HG03196 (cell line): Measurements from ENCODE around the gene CTNND2.

Source experiments
- ATAC-seq: cut with Tn5 transposase; IDR thresholded peaks from one replicate; pipeline ENCODE4 v1.9.1; 2021; ENCODE audit not compliant: unreplicated experiment

CTNND2 gene

GRCh38 chr5:11527652-11528349, 376.4 kb downstream of the CTNND2 start:
- ATAC-seq = no peak

GRCh38 chr5:11525020-11525419, 379.2 kb downstream of the CTNND2 start:
- ATAC-seq = no peak

- ATAC-seq = no peak
Measured at GRCh38 chr5:11524188-11524587, 380.1 kb downstream of the CTNND2 start.

- ATAC-seq = no peak
Measured at GRCh38 chr5:11522796-11523195, 381.4 kb downstream of the CTNND2 start.

GRCh38 chr5:11520241-11520930, 383.9 kb downstream of the CTNND2 start:
- no peak for ATAC-seq

- ATAC-seq = no peak
Measured at GRCh38 chr5:11519236-11519635, 385.0 kb downstream of the CTNND2 start.

- no peak for ATAC-seq
Measured at GRCh38 chr5:11518676-11519075, 385.6 kb downstream of the CTNND2 start.

GRCh38 chr5:11514705-11515432, 389.4 kb downstream of the CTNND2 start:
- ATAC-seq = no peak

- no peak for ATAC-seq
Measured at GRCh38 chr5:11511878-11512277, 392.4 kb downstream of the CTNND2 start.

- no peak for ATAC-seq
Measured at GRCh38 chr5:11510889-11511288, 393.4 kb downstream of the CTNND2 start.

GRCh38 chr5:11509793-11510192, 394.5 kb downstream of the CTNND2 start:
- no peak for ATAC-seq

- no peak for ATAC-seq
Measured at GRCh38 chr5:11507156-11507910, 396.9 kb downstream of the CTNND2 start.

GRCh38 chr5:11504886-11505193, 399.4 kb downstream of the CTNND2 start:
- ATAC-seq = no peak

- no peak for ATAC-seq
Measured at GRCh38 chr5:11504065-11504885, 400.0 kb downstream of the CTNND2 start.

- ATAC-seq = no peak
Measured at GRCh38 chr5:11502783-11503182, 401.5 kb downstream of the CTNND2 start.

- ATAC-seq = no peak
Measured at GRCh38 chr5:11497651-11498050, 406.6 kb downstream of the CTNND2 start.

- ATAC-seq = no peak
Measured at GRCh38 chr5:11496137-11496719, 408.0 kb downstream of the CTNND2 start.

- ATAC-seq = no peak
Measured at GRCh38 chr5:11494340-11494739, 409.9 kb downstream of the CTNND2 start.

- no peak for ATAC-seq
Measured at GRCh38 chr5:11491404-11492075, 412.7 kb downstream of the CTNND2 start.

- no peak for ATAC-seq
Measured at GRCh38 chr5:11483630-11484029, 420.6 kb downstream of the CTNND2 start.
